ENCODE results near the gene MTFR1L. TPM values are rescaled to one million over a fixed set of nuclear protein-coding genes. Genes with fewer than 3 reads are reported as not detected.

Gene MTFR1L
- total RNA-seq, 1 donor from 2014 or later: 30.0 TPM

- Mint-ChIP-seq H3K27me3 (peaks cover 6% of the 10 kb centered on the region), H3K4me1 (peaks cover 8% of the 10 kb centered on the region), H3K27ac (no peak overlapping the region), H3K4me3 (no peak overlapping the region), H3K36me3 (ENCODE audit: low read depth) (no peaks in the 10 kb centered on the region), H3K9me3 (no peaks in the 10 kb centered on the region)
- intact Hi-C loops (cut with micrococcal nuclease): no loop called here
- no peak for DNase-seq
Measured at GRCh38 chr1:25807480-25808390, 12.0 kb upstream of the MTFR1L start.

- no peaks in the 10 kb centered on the region for H3K9me3 Mint-ChIP-seq
- no peak overlapping the region for H3K27ac Mint-ChIP-seq
- DNase-seq: no peak
- no peaks in the 10 kb centered on the region for H3K36me3 Mint-ChIP-seq (ENCODE audit: low read depth)
- H3K27me3 Mint-ChIP-seq: peaks cover 6% of the 10 kb centered on the region
- peaks cover 4% of the 10 kb centered on the region for H3K4me1 Mint-ChIP-seq
- intact Hi-C loops (cut with micrococcal nuclease): no loop called here
- H3K4me3 Mint-ChIP-seq: no peak overlapping the region
Measured at GRCh38 chr1:25808481-25809244, 11.1 kb upstream of the MTFR1L start.

- DNase-seq: no peak
- Mint-ChIP-seq H3K36me3 (ENCODE audit: low read depth) (no peaks in the 10 kb centered on the region), H3K4me3 (no peak overlapping the region), H3K9me3 (no peaks in the 10 kb centered on the region), H3K4me1 (no peaks in the 10 kb centered on the region), H3K27ac (no peak overlapping the region), H3K27me3 (peaks cover 4% of the 10 kb centered on the region)
- intact Hi-C loops (cut with micrococcal nuclease): no loop called here
Measured at GRCh38 chr1:25809283-25809926, 10.3 kb upstream of the MTFR1L start.

GRCh38 chr1:25809929-25810328 is 9.8 kb upstream of the MTFR1L start:
- Mint-ChIP-seq H3K27me3 (no peaks in the 10 kb centered on the region), H3K27ac (no peak overlapping the region), H3K4me3 (no peak overlapping the region), H3K9me3 (no peaks in the 10 kb centered on the region), H3K4me1 (no peaks in the 10 kb centered on the region), H3K36me3 (ENCODE audit: low read depth) (no peaks in the 10 kb centered on the region)
- intact Hi-C loops (cut with micrococcal nuclease): no loop called here
- no peak for DNase-seq

GRCh38 chr1:25810341-25811299 is 9.1 kb upstream of the MTFR1L start:
- H3K36me3 Mint-ChIP-seq (ENCODE audit: low read depth): no peaks in the 10 kb centered on the region
- H3K9me3 Mint-ChIP-seq: no peaks in the 10 kb centered on the region
- H3K4me3 Mint-ChIP-seq: no peak overlapping the region
- no peaks in the 10 kb centered on the region for H3K27me3 Mint-ChIP-seq
- H3K27ac Mint-ChIP-seq: no peak overlapping the region
- DNase-seq: peak; percentile 94
- H3K4me1 Mint-ChIP-seq: no peaks in the 10 kb centered on the region
- intact Hi-C loops (cut with micrococcal nuclease): no loop called here

GRCh38 chr1:25811384-25812082 is 8.2 kb upstream of the MTFR1L start:
- Mint-ChIP-seq H3K36me3 (ENCODE audit: low read depth) (no peaks in the 10 kb centered on the region), H3K4me1 (no peaks in the 10 kb centered on the region), H3K4me3 (no peak overlapping the region), H3K27me3 (no peaks in the 10 kb centered on the region), H3K27ac (no peak overlapping the region), H3K9me3 (no peaks in the 10 kb centered on the region)
- intact Hi-C loops (cut with micrococcal nuclease): no loop called here
- no peak for DNase-seq

- Mint-ChIP-seq H3K27me3 (no peaks in the 10 kb centered on the region), H3K9me3 (no peaks in the 10 kb centered on the region), H3K27ac (no peak overlapping the region), H3K36me3 (ENCODE audit: low read depth) (no peaks in the 10 kb centered on the region), H3K4me3 (no peak overlapping the region), H3K4me1 (peaks cover 4% of the 10 kb centered on the region)
- intact Hi-C loops (cut with micrococcal nuclease): no loop called here
- DNase-seq: no peak
Measured at GRCh38 chr1:25813071-25813733, 6.6 kb upstream of the MTFR1L start.

- DNase-seq: no peak
- H3K27ac Mint-ChIP-seq: no peak overlapping the region
- peaks cover 11% of the 10 kb centered on the region for H3K4me1 Mint-ChIP-seq
- H3K9me3 Mint-ChIP-seq: no peaks in the 10 kb centered on the region
- H3K4me3 Mint-ChIP-seq: no peak overlapping the region
- no peaks in the 10 kb centered on the region for H3K27me3 Mint-ChIP-seq
- no peaks in the 10 kb centered on the region for H3K36me3 Mint-ChIP-seq (ENCODE audit: low read depth)
- intact Hi-C loops (cut with micrococcal nuclease): no loop called here
Measured at GRCh38 chr1:25813734-25814471, 5.9 kb upstream of the MTFR1L start.

- DNase-seq: no peak
- no peak overlapping the region for H3K27ac Mint-ChIP-seq
- no peaks in the 10 kb centered on the region for H3K27me3 Mint-ChIP-seq
- no peaks in the 10 kb centered on the region for H3K9me3 Mint-ChIP-seq
- intact Hi-C loops (cut with micrococcal nuclease): no loop called here
- peaks cover 17% of the 10 kb centered on the region for H3K4me1 Mint-ChIP-seq
- H3K36me3 Mint-ChIP-seq (ENCODE audit: low read depth): no peaks in the 10 kb centered on the region
- no peak overlapping the region for H3K4me3 Mint-ChIP-seq
Measured at GRCh38 chr1:25814549-25815087, 5.1 kb upstream of the MTFR1L start.

GRCh38 chr1:25815208-25816111 is 4.3 kb upstream of the MTFR1L start:
- no peak overlapping the region for H3K27ac Mint-ChIP-seq
- intact Hi-C loops (cut with micrococcal nuclease): no loop called here
- H3K4me1 Mint-ChIP-seq: peaks cover 17% of the 10 kb centered on the region
- H3K9me3 Mint-ChIP-seq: no peaks in the 10 kb centered on the region
- no peak for DNase-seq
- no peak overlapping the region for H3K4me3 Mint-ChIP-seq
- H3K27me3 Mint-ChIP-seq: no peaks in the 10 kb centered on the region
- no peaks in the 10 kb centered on the region for H3K36me3 Mint-ChIP-seq (ENCODE audit: low read depth)

- intact Hi-C loops (cut with micrococcal nuclease): no loop called here
- no peak overlapping the region for H3K27ac Mint-ChIP-seq
- peaks cover 5% of the 10 kb centered on the region for H3K36me3 Mint-ChIP-seq (ENCODE audit: low read depth)
- H3K4me1 Mint-ChIP-seq: peaks cover 24% of the 10 kb centered on the region
- H3K4me3 Mint-ChIP-seq: no peak overlapping the region
- H3K9me3 Mint-ChIP-seq: no peaks in the 10 kb centered on the region
- no peaks in the 10 kb centered on the region for H3K27me3 Mint-ChIP-seq
- no peak for DNase-seq
Measured at GRCh38 chr1:25816112-25816718, 3.5 kb upstream of the MTFR1L start.

All from activated CD4-positive, alpha-beta T cell treated with anti-CD3 and anti-CD28 coated beads, Interleukin-2, amount 10 ng/mL, durations not matched to agents 24 days and 14 days (primary cell).